Transverse colon (tissue), 4 donors: ENCODE results near the gene SMAD3.

Experiments used
- EP300 ChIP-seq: sonication (generic); formaldehyde crosslinking; IDR thresholded peaks from one replicate; pipeline ENCODE4 v1.6.1; 2017; ENCODE audit warnings: antibody characterized with exemption, low read depth
- POLR2A ChIP-seq: fragments of 450-650 bp; IDR thresholded peaks from one replicate; pipeline ENCODE4 v1.6.1; 2016; ENCODE audit warnings: antibody characterized with exemption, mild to moderate bottlenecking, moderate library complexity
- POLR2AphosphoS5 ChIP-seq, 3 donors: sonication (generic); formaldehyde crosslinking; IDR thresholded peaks; one replicate each; pipeline ENCODE4 v1.6.1; 2016; ENCODE audit warnings: antibody characterized with exemption in 3 of 3
- TF ChIP-seq, protein P1 (sequence below), 5 experiments: fragments of 200-600 bp in 3 of 5; fragments of 450-650 bp in 2 of 5; sonication (generic) in 3 of 5; IDR thresholded peaks; 1 replicate in 2 of 5; 2 replicates in 3 of 5; pipeline ENCODE4 v1.5.1; 2016 to 2017; ENCODE audit warnings: antibody characterized with exemption in 5 of 5, inconsistent platforms in 3 of 5, mild to moderate bottlenecking in 2 of 5, moderate library complexity in 1 of 5

DNA sequence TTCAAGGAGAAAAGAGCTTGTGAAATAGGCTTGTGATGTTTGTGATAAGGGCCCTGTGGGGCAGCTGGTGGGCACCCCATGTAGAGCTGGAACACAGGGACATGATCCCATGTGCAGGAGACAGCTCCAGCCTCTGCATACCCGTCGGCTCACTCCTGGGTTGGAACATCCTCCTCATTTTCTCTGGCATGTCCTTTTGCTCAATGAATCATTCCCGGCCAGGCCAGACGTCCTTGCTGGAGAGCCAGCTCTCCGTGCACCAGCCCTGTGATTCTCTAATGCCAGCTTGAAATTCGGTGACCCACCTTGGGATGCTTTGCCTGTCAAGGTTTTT lies 77.3 kb downstream of the SMAD3 start:
- TF ChIP-seq POLR2A (no peak), EP300 (no peak), POLR2AphosphoS5 (IDR thresholded peaks at IDR 0.05) (no peak)
- TF ChIP-seq, protein P1, sequence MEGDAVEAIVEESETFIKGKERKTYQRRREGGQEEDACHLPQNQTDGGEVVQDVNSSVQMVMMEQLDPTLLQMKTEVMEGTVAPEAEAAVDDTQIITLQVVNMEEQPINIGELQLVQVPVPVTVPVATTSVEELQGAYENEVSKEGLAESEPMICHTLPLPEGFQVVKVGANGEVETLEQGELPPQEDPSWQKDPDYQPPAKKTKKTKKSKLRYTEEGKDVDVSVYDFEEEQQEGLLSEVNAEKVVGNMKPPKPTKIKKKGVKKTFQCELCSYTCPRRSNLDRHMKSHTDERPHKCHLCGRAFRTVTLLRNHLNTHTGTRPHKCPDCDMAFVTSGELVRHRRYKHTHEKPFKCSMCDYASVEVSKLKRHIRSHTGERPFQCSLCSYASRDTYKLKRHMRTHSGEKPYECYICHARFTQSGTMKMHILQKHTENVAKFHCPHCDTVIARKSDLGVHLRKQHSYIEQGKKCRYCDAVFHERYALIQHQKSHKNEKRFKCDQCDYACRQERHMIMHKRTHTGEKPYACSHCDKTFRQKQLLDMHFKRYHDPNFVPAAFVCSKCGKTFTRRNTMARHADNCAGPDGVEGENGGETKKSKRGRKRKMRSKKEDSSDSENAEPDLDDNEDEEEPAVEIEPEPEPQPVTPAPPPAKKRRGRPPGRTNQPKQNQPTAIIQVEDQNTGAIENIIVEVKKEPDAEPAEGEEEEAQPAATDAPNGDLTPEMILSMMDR (IDR thresholded peaks at IDR 0.05), result no peak
